H1 (cell line): Measurements from ENCODE around the gene PDK3. TPM values are rescaled to one million over a fixed set of nuclear protein-coding genes. Genes with fewer than 3 reads are reported as not detected.

Source experiments
- BCL11A ChIP-seq, 2 experiments: IDR thresholded peaks; one replicate each; pipeline ENCODE4 v1.6.1; 2011; ENCODE audit warnings: low read depth in 2 of 2, low read length in 2 of 2, mild to moderate bottlenecking in 2 of 2
- polyA plus RNA-seq, 7 experiments: library from polyadenylated mRNA; depleted of rRNA in 3 of 7; stranded (reverse) in 5 of 7; unstranded in 2 of 7; fragments of >200 nt in 5 of 7; fragments of 200-250 nt in 2 of 7; gene quantifications; 1 replicate in 5 of 7; 2 replicates in 1 of 7; 4 replicates in 1 of 7; pipeline versions ENCODE4 v1.2.1 to v1.2.3, GENCODE V29; 2011 to 2013; ENCODE audit warnings: missing spikeins in 2 of 7, mixed read lengths in 2 of 7
- total RNA-seq: library from RNA; stranded (reverse); fragmentation: NEBNext Ultra II Directional; extraction: Animal tissue kit (Norgen Biotek cat#: 25700); gene quantifications from 2 replicates; pipeline ENCODE4 v1.2.1, GENCODE V29; 2021
- TF ChIP-seq, protein P1 (sequence below): fragments of 300-600 bp; sonication (generic); IDR thresholded peaks from 2 replicates; pipeline ENCODE4 v1.7.1; 2012; ENCODE audit warnings: low read length, moderate library complexity, mild to moderate bottlenecking, inconsistent platforms; ENCODE audit not compliant: insufficient replicate concordance

PDK3 gene
- total and polyA plus RNA-seq, 2 of the 8 experiments (the other 6 are each of a cell fraction or from before 2014, with no cell fraction given) = 22.5 to 25.5 TPM

DNA sequence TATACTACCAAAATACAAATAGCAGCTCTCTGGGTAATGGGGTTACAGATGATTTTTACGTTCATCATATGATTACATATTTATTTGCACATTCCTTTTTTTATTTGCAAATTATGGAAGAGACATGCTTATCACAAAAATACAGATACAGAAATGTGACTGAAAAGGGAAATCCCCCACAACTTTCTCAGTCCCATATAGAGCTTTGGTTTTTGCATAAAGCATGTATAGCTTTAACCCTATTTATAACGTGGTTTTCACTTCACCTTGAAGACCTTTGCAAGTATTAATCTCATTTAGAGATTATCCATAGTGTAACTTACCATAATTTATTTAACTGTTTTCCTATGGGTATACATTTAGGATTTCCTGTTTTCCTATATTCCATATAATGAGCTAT lies 55.4 kb downstream of the PDK3 start (continued):
- TF ChIP-seq, protein P1, sequence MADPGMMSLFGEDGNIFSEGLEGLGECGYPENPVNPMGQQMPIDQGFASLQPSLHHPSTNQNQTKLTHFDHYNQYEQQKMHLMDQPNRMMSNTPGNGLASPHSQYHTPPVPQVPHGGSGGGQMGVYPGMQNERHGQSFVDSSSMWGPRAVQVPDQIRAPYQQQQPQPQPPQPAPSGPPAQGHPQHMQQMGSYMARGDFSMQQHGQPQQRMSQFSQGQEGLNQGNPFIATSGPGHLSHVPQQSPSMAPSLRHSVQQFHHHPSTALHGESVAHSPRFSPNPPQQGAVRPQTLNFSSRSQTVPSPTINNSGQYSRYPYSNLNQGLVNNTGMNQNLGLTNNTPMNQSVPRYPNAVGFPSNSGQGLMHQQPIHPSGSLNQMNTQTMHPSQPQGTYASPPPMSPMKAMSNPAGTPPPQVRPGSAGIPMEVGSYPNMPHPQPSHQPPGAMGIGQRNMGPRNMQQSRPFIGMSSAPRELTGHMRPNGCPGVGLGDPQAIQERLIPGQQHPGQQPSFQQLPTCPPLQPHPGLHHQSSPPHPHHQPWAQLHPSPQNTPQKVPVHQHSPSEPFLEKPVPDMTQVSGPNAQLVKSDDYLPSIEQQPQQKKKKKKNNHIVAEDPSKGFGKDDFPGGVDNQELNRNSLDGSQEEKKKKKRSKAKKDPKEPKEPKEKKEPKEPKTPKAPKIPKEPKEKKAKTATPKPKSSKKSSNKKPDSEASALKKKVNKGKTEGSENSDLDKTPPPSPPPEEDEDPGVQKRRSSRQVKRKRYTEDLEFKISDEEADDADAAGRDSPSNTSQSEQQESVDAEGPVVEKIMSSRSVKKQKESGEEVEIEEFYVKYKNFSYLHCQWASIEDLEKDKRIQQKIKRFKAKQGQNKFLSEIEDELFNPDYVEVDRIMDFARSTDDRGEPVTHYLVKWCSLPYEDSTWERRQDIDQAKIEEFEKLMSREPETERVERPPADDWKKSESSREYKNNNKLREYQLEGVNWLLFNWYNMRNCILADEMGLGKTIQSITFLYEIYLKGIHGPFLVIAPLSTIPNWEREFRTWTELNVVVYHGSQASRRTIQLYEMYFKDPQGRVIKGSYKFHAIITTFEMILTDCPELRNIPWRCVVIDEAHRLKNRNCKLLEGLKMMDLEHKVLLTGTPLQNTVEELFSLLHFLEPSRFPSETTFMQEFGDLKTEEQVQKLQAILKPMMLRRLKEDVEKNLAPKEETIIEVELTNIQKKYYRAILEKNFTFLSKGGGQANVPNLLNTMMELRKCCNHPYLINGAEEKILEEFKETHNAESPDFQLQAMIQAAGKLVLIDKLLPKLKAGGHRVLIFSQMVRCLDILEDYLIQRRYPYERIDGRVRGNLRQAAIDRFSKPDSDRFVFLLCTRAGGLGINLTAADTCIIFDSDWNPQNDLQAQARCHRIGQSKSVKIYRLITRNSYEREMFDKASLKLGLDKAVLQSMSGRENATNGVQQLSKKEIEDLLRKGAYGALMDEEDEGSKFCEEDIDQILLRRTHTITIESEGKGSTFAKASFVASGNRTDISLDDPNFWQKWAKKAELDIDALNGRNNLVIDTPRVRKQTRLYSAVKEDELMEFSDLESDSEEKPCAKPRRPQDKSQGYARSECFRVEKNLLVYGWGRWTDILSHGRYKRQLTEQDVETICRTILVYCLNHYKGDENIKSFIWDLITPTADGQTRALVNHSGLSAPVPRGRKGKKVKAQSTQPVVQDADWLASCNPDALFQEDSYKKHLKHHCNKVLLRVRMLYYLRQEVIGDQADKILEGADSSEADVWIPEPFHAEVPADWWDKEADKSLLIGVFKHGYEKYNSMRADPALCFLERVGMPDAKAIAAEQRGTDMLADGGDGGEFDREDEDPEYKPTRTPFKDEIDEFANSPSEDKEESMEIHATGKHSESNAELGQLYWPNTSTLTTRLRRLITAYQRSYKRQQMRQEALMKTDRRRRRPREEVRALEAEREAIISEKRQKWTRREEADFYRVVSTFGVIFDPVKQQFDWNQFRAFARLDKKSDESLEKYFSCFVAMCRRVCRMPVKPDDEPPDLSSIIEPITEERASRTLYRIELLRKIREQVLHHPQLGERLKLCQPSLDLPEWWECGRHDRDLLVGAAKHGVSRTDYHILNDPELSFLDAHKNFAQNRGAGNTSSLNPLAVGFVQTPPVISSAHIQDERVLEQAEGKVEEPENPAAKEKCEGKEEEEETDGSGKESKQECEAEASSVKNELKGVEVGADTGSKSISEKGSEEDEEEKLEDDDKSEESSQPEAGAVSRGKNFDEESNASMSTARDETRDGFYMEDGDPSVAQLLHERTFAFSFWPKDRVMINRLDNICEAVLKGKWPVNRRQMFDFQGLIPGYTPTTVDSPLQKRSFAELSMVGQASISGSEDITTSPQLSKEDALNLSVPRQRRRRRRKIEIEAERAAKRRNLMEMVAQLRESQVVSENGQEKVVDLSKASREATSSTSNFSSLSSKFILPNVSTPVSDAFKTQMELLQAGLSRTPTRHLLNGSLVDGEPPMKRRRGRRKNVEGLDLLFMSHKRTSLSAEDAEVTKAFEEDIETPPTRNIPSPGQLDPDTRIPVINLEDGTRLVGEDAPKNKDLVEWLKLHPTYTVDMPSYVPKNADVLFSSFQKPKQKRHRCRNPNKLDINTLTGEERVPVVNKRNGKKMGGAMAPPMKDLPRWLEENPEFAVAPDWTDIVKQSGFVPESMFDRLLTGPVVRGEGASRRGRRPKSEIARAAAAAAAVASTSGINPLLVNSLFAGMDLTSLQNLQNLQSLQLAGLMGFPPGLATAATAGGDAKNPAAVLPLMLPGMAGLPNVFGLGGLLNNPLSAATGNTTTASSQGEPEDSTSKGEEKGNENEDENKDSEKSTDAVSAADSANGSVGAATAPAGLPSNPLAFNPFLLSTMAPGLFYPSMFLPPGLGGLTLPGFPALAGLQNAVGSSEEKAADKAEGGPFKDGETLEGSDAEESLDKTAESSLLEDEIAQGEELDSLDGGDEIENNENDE = no peak
- TF ChIP-seq BCL11A (IDR thresholded peaks at IDR 0.05; ENCODE audit: low read depth in 2 of 2, low read length in 2 of 2) = no peak
